Type B pancreatic cell (in vitro differentiated cells): ENCODE data around the gene GFAP. TPM values are rescaled to one million over a fixed set of nuclear protein-coding genes. Genes with fewer than 3 reads are reported as not detected.

Source experiments
- DNase-seq: peaks from one replicate; pipeline ENCODE4 v3.0.0; 2021; ENCODE audit warnings: mixed read lengths; ENCODE audit not compliant: unreplicated experiment; ENCODE audit errors: extremely low spot score
- H3K27ac Mint-ChIP-seq: 2 replicates; pipeline ENCODE4 v1.8.0; 2021; ENCODE audit warnings: mild to moderate bottlenecking, mixed read lengths
- H3K27me3 Mint-ChIP-seq: 2 replicates; pipeline ENCODE4 v1.8.0; 2021; ENCODE audit warnings: mixed read lengths
- H3K36me3 Mint-ChIP-seq: 2 replicates; pipeline ENCODE4 v1.8.0; 2021; ENCODE audit warnings: mixed read lengths
- H3K4me1 Mint-ChIP-seq: one replicate; pipeline ENCODE4 v1.8.0; 2021; ENCODE audit warnings: mixed read lengths; ENCODE audit not compliant: unreplicated experiment
- H3K4me3 Mint-ChIP-seq: 2 replicates; pipeline ENCODE4 v1.8.0; 2021; ENCODE audit warnings: mild to moderate bottlenecking, mixed read lengths
- H3K9me3 Mint-ChIP-seq: 2 replicates; pipeline ENCODE4 v1.8.0; 2021; ENCODE audit warnings: mixed read lengths
- total RNA-seq: library from RNA; stranded (reverse); gene quantifications from 2 replicates; pipeline ENCODE4 v1.2.1, GENCODE V29; 2021; ENCODE audit warnings: low replicate concordance
- TF ChIP-seq, protein P1 (sequence below): fragments of 200-600 bp; sonication (generic); conservative IDR thresholded peaks from 2 replicates; pipeline ENCODE4 v1.5.0; 2021; ENCODE audit warnings: antibody characterized with exemption, mild to moderate bottlenecking

GFAP gene
- total RNA-seq, 1 donor from 2014 or later: 0.10 TPM

DNA sequence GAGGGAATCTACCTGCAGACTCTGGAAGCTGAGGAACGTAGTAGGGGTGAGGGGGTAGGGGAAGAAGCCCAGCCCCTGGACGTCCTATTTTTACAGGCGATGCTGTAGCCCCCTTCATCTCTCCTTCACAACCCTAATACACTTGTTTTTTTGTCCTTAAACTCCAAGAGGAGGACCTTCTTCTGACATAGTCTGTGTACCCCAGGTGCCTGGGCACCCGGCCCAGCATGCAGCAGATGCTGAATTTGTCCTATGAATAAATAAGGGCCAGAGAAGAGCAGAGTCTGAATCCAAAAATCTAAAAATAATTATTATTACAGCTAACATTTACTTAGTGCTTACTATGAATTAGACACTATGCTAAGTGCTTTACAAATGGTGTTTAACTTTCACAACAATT lies 27.2 kb upstream of the GFAP start:
- no peak overlapping the region for H3K27ac Mint-ChIP-seq
- no peak overlapping the region for H3K4me3 Mint-ChIP-seq
- DNase-seq: no peak
- peaks cover 11% of the 10 kb centered on the region for H3K4me1 Mint-ChIP-seq
- no peaks in the 10 kb centered on the region for H3K27me3 Mint-ChIP-seq
- H3K36me3 Mint-ChIP-seq: peaks cover 23% of the 10 kb centered on the region
- H3K9me3 Mint-ChIP-seq: no peaks in the 10 kb centered on the region
- TF ChIP-seq, protein P1, sequence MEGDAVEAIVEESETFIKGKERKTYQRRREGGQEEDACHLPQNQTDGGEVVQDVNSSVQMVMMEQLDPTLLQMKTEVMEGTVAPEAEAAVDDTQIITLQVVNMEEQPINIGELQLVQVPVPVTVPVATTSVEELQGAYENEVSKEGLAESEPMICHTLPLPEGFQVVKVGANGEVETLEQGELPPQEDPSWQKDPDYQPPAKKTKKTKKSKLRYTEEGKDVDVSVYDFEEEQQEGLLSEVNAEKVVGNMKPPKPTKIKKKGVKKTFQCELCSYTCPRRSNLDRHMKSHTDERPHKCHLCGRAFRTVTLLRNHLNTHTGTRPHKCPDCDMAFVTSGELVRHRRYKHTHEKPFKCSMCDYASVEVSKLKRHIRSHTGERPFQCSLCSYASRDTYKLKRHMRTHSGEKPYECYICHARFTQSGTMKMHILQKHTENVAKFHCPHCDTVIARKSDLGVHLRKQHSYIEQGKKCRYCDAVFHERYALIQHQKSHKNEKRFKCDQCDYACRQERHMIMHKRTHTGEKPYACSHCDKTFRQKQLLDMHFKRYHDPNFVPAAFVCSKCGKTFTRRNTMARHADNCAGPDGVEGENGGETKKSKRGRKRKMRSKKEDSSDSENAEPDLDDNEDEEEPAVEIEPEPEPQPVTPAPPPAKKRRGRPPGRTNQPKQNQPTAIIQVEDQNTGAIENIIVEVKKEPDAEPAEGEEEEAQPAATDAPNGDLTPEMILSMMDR: no peak

DNA sequence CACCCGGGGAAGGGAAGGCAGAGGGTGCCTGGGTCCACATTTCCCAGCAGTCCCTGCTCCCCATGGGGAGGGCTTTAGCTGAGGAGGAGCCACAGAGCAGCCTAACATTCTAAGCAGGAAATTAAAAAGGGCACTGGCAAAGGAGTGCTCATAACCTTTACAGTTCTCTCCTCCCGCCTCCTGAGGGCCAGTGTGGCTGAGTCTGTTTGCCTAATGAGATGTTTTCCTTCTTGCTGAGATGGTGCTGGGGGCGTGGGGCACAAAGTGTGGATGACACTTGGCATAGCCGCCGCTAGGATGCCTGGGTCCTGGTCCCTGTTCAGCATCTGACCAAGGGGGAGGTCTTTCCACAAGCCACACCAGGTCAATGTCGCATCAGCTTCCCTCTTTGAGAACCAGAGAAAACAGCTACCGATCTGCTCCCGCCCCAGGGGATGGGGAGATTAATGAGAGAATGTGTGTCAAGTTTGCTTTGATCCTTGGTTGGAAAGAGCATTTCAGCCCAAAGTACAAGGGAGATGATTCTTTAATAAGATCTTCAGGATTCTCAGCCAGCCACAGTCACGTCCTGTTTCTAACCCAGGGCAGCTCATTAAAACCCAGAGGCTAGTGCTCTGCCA lies 26.5 kb upstream of the GFAP start:
- Mint-ChIP-seq H3K27me3 (no peaks in the 10 kb centered on the region), H3K36me3 (peaks cover 29% of the 10 kb centered on the region), H3K4me3 (peak overlapping the region; percentile 65), H3K4me1 (peaks cover 11% of the 10 kb centered on the region), H3K27ac (peak overlapping the region; percentile 16), H3K9me3 (no peaks in the 10 kb centered on the region)
- DNase-seq: no peak
- TF ChIP-seq, protein P1: no peak

DNA sequence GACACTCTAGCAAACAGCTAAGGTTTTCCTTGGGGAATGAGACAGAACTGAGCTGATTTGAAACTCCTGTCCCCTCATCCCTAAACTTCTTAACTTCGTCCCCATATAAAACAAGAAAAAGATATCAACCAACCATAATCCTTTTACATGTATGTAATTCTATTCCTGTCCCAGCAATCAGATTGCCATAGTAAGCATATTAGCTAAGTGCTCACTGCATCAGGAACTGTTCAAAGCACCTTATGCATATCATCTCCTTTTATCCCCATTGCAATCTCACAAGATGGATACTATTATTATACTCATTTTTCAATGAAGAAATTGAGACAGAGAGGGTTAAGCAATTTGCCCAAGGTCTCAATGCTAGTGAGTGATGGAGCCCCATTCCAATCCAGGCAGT lies 25.5 kb upstream of the GFAP start:
- no peak overlapping the region for H3K4me3 Mint-ChIP-seq
- no peaks in the 10 kb centered on the region for H3K27me3 Mint-ChIP-seq
- H3K36me3 Mint-ChIP-seq: peaks cover 24% of the 10 kb centered on the region
- peaks cover 6% of the 10 kb centered on the region for H3K4me1 Mint-ChIP-seq
- no peak for DNase-seq
- H3K9me3 Mint-ChIP-seq: no peaks in the 10 kb centered on the region
- H3K27ac Mint-ChIP-seq: no peak overlapping the region
- TF ChIP-seq, protein P1: no peak

DNA sequence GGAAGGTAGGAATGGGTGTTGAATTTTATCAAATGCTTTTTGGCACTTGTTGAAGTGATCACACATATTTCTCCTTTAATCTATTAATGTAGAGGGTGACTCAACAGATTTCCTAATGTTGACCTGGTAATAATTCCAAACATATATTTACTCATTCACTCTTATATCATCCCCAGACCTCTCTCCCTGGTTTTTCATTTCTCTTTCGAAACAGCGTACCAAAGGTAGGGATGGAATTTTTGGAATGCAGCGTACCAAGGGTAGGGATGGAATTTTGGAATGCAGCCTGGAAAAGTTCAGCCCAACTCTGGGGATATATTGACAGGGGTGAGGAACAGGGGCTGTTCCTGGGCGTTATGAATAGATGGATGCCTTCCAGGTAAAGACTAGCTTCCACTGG lies 25.0 kb upstream of the GFAP start:
- H3K9me3 Mint-ChIP-seq: no peaks in the 10 kb centered on the region
- no peak overlapping the region for H3K4me3 Mint-ChIP-seq
- peaks cover 24% of the 10 kb centered on the region for H3K36me3 Mint-ChIP-seq
- TF ChIP-seq, protein P1: no peak
- H3K4me1 Mint-ChIP-seq: peaks cover 6% of the 10 kb centered on the region
- no peak for DNase-seq
- no peak overlapping the region for H3K27ac Mint-ChIP-seq
- no peaks in the 10 kb centered on the region for H3K27me3 Mint-ChIP-seq

DNA sequence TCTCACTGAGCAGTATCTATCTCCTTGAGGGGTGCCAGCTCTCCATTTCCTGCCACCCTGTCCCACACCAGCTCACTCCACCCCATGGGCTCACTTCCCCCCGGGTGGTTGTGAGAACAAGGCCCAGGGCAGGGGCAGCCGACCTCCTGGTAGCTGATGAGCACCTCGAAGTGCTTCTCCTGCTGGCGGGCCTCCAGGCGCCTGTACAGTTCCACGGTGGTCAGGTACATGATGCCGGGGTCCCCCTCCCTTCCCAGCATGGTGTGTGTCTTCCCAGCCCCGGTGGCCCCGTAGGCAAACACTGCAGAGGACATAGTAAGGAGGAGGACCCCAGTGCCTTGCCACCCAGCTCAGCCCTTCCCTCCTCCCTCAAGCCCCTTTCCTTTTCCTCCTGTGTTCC lies 19.8 kb upstream of the GFAP start:
- TF ChIP-seq, protein P1: no peak
- H3K9me3 Mint-ChIP-seq: no peaks in the 10 kb centered on the region
- no peaks in the 10 kb centered on the region for H3K27me3 Mint-ChIP-seq
- no peak for DNase-seq
- no peak overlapping the region for H3K4me3 Mint-ChIP-seq
- no peak overlapping the region for H3K27ac Mint-ChIP-seq
- H3K4me1 Mint-ChIP-seq: no peaks in the 10 kb centered on the region
- H3K36me3 Mint-ChIP-seq: peaks cover 19% of the 10 kb centered on the region

DNA sequence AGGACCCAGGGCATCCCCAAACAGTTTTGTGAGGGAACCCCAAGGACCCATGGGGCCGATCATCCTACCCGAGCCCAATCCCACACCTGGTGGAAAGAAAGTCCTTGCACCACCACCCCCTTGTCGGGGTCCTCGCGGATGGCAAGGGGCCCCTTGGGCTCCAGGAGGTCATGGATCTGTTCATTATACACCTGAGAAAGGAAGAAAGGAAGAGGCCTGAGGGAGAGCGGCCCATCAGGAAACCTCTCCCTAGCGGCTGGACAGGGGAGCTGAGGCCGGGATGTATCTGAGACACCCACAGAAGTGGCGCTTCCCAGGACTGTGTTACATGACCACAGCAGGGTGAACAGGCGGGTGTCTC lies 19.4 kb upstream of the GFAP start:
- TF ChIP-seq, protein P1: no peak
- H3K27ac Mint-ChIP-seq: no peak overlapping the region

More for the DNA sequence above, 19.4 kb upstream of the GFAP start:
- Mint-ChIP-seq H3K4me3 (no peak overlapping the region), H3K27me3 (no peaks in the 10 kb centered on the region), H3K4me1 (no peaks in the 10 kb centered on the region), H3K9me3 (no peaks in the 10 kb centered on the region), H3K36me3 (peaks cover 19% of the 10 kb centered on the region)
- DNase-seq: no peak
